ENCODE measurements around the gene FAM222B.

DNA sequence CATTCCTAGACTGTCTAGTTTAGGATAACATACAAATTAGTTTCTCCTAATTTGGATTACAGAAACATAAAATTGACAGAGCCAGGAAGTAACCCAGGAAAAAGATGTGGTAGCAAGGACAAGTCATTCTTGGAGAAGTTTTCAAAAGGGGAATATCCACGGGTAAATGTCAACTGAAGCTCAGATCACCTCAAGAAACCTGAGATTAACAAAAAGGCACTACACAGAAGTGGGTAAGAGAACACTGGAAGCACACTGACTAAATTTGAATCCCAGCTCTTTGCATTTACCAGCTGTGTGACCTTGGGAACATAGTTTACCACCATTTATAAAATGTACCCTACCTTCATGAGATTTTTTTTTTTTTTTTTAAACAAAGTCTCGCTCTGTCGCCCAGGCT lies 59.4 kb downstream of the FAM222B start:
- TF ChIP-seq EZH2 (IDR thresholded peaks at IDR 0.05) (no peak), POLR2AphosphoS5 (IDR thresholded peaks at IDR 0.05; ENCODE audit: borderline replicate concordance, low read depth, low read length) (no peak)
